ENCODE data around the gene CILP2.

- no peak for TF ChIP-seq POLR2A (IDR thresholded peaks at IDR 0.05)
- TF ChIP-seq, protein P1, sequence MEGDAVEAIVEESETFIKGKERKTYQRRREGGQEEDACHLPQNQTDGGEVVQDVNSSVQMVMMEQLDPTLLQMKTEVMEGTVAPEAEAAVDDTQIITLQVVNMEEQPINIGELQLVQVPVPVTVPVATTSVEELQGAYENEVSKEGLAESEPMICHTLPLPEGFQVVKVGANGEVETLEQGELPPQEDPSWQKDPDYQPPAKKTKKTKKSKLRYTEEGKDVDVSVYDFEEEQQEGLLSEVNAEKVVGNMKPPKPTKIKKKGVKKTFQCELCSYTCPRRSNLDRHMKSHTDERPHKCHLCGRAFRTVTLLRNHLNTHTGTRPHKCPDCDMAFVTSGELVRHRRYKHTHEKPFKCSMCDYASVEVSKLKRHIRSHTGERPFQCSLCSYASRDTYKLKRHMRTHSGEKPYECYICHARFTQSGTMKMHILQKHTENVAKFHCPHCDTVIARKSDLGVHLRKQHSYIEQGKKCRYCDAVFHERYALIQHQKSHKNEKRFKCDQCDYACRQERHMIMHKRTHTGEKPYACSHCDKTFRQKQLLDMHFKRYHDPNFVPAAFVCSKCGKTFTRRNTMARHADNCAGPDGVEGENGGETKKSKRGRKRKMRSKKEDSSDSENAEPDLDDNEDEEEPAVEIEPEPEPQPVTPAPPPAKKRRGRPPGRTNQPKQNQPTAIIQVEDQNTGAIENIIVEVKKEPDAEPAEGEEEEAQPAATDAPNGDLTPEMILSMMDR (IDR thresholded peaks at IDR 0.05) = no peak
Measured at GRCh38 chr19:19566306-19566705, 28.2 kb downstream of the CILP2 start.
